Measurements from ENCODE around the gene ETS1.

The ETS1 gene

GRCh38 chr11:128434411-128434810, 152.9 kb downstream of the ETS1 start:
- DNase-seq (ENCODE audit: low read depth in 2 of 2): no peak

- no peak for DNase-seq (ENCODE audit: low read depth in 2 of 2)
Observed at GRCh38 chr11:128432926-128433325, 154.4 kb downstream of the ETS1 start.

GRCh38 chr11:128431931-128432330, 155.4 kb downstream of the ETS1 start:
- DNase-seq (ENCODE audit: low read depth in 2 of 2): no peak

- no peak for DNase-seq (ENCODE audit: low read depth in 2 of 2)
Observed at GRCh38 chr11:128428935-128429334, 158.4 kb downstream of the ETS1 start.

- no peak for DNase-seq (ENCODE audit: low read depth in 2 of 2)
Observed at GRCh38 chr11:128424851-128425285, 162.5 kb downstream of the ETS1 start.

GRCh38 chr11:128424271-128424711, 163.1 kb downstream of the ETS1 start:
- no peak for DNase-seq (ENCODE audit: low read depth in 2 of 2)

- peak; percentile 78 to 89 for DNase-seq (ENCODE audit: low read depth in 2 of 2)
Observed at GRCh38 chr11:128422576-128423370, 164.6 kb downstream of the ETS1 start.

GRCh38 chr11:128421577-128422330, 165.6 kb downstream of the ETS1 start:
- DNase-seq (ENCODE audit: low read depth in 2 of 2): no peak

- DNase-seq (ENCODE audit: low read depth in 2 of 2): no peak
Observed at GRCh38 chr11:128420951-128421350, 166.4 kb downstream of the ETS1 start.

- DNase-seq (ENCODE audit: low read depth in 2 of 2): no peak
Observed at GRCh38 chr11:128420265-128420664, 167.1 kb downstream of the ETS1 start.

GRCh38 chr11:128419012-128419767, 168.2 kb downstream of the ETS1 start:
- DNase-seq (ENCODE audit: low read depth in 2 of 2): no peak

GRCh38 chr11:128417607-128418324, 169.6 kb downstream of the ETS1 start:
- no peak for DNase-seq (ENCODE audit: low read depth in 2 of 2)

- DNase-seq (ENCODE audit: low read depth in 2 of 2): no peak
Observed at GRCh38 chr11:128416976-128417375, 170.4 kb downstream of the ETS1 start.

- no peak for DNase-seq (ENCODE audit: low read depth in 2 of 2)
Observed at GRCh38 chr11:128415539-128415938, 171.8 kb downstream of the ETS1 start.

GRCh38 chr11:128412847-128413791, 174.2 kb downstream of the ETS1 start:
- no peak for DNase-seq (ENCODE audit: low read depth in 2 of 2)

GRCh38 chr11:128411812-128412211, 175.5 kb downstream of the ETS1 start:
- DNase-seq (ENCODE audit: low read depth in 2 of 2): no peak

GRCh38 chr11:128411150-128411549, 176.2 kb downstream of the ETS1 start:
- DNase-seq (ENCODE audit: low read depth in 2 of 2): no peak

- DNase-seq (ENCODE audit: low read depth in 2 of 2): no peak
Observed at GRCh38 chr11:128409476-128409875, 177.9 kb downstream of the ETS1 start.
